Right lobe of liver (tissue), 4 donors: ENCODE data around the gene TAB2.

ENCODE experiments used
- CTCF ChIP-seq, 4 donors: fragments of 200-600 bp in 3 of 4; fragments of 450-650 bp in 1 of 4; IDR thresholded peaks; one replicate each; pipeline versions ENCODE4 v1.5.1 to v1.8.0; 2016 to 2022; ENCODE audit warnings: antibody characterized with exemption in 4 of 4, mild to moderate bottlenecking in 2 of 4
- POLR2A ChIP-seq: fragments of 450-650 bp; IDR thresholded peaks from one replicate; pipeline ENCODE4 v1.6.1; 2017; ENCODE audit warnings: antibody characterized with exemption, mild to moderate bottlenecking
- donor health status: DM: no; HTN: no; CAD: no.
- donor health status: DM: no; HTN: no; CAD: no.
- donor health status: DM: no; HTN: yes; CAD: no.

DNA sequence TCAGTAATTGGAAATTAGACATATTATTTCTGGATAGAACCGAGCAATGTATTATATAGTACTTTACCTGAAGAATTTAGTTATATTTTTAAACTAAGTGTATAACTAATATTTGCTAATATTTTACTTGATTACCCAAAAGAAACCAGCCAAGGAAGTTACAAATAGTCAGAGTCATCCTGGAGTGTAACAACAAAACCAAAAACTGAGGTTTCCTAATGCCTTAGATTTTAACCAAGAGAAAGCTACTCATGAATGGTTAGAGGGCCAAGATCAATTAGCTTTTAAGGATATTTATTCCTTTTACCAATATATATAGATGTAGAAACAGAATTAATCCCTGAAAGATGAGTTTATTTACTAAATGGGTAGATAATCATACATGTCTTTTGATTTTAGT is 26.0 kb downstream of the TAB2 start:
- no peak for TF ChIP-seq CTCF (IDR thresholded peaks at IDR 0.05)
- no peak for TF ChIP-seq POLR2A
